ENCODE results near the gene SBSN.
A peak's percentile ranks its signal among the peaks of the same experiment; 100 is the strongest.

Gene SBSN

GRCh38 chr19:35511337-35511736 lies 16.8 kb downstream of the SBSN start:
- Histone ChIP-seq H3K4me1 (ENCODE audit: control insufficient read depth, insufficient read depth, low read length) (peaks cover 22% of the 10 kb centered on the region), H3K27me3 (replicated peaks; ENCODE audit: control insufficient read depth, insufficient read depth, low read length) (peaks cover 14% of the 10 kb centered on the region), H3K9me3 (ENCODE audit: control insufficient read depth, low read length) (no peaks in the 10 kb centered on the region), H3K9ac (ENCODE audit: low read length) (no peak overlapping the region), H3K4me3 (ENCODE audit: low read length) (no peak overlapping the region), H3K36me3 (ENCODE audit: control insufficient read depth, insufficient read depth, low read length, severe bottlenecking) (no peaks in the 10 kb centered on the region)
- no peak for DNase-seq (ENCODE audit: low read depth)

GRCh38 chr19:35510626-35510964 lies 17.5 kb downstream of the SBSN start:
- Histone ChIP-seq H3K4me1 (ENCODE audit: control insufficient read depth, insufficient read depth, low read length) (peaks cover 22% of the 10 kb centered on the region), H3K9ac (ENCODE audit: low read length) (no peak overlapping the region), H3K4me3 (ENCODE audit: low read length) (no peak overlapping the region), H3K9me3 (ENCODE audit: control insufficient read depth, low read length) (no peaks in the 10 kb centered on the region), H3K27me3 (replicated peaks; ENCODE audit: control insufficient read depth, insufficient read depth, low read length) (peaks cover 14% of the 10 kb centered on the region), H3K36me3 (ENCODE audit: control insufficient read depth, insufficient read depth, low read length, severe bottlenecking) (peaks cover 1% of the 10 kb centered on the region)
- no peak for DNase-seq (ENCODE audit: low read depth)

GRCh38 chr19:35509861-35510625 lies 18.1 kb downstream of the SBSN start:
- Histone ChIP-seq H3K4me1 (ENCODE audit: control insufficient read depth, insufficient read depth, low read length) (peaks cover 22% of the 10 kb centered on the region), H3K36me3 (ENCODE audit: control insufficient read depth, insufficient read depth, low read length, severe bottlenecking) (peaks cover 5% of the 10 kb centered on the region), H3K27me3 (replicated peaks; ENCODE audit: control insufficient read depth, insufficient read depth, low read length) (peaks cover 14% of the 10 kb centered on the region), H3K9ac (ENCODE audit: low read length) (peak overlapping the region; percentile 60), H3K9me3 (ENCODE audit: control insufficient read depth, low read length) (no peaks in the 10 kb centered on the region), H3K4me3 (ENCODE audit: low read length) (peak overlapping the region; percentile 69)
- peak; percentile 82 for DNase-seq (ENCODE audit: low read depth)

- Histone ChIP-seq H3K36me3 (ENCODE audit: control insufficient read depth, insufficient read depth, low read length, severe bottlenecking) (peaks cover 5% of the 10 kb centered on the region), H3K4me1 (ENCODE audit: control insufficient read depth, insufficient read depth, low read length) (peaks cover 17% of the 10 kb centered on the region), H3K9me3 (ENCODE audit: control insufficient read depth, low read length) (no peaks in the 10 kb centered on the region), H3K27me3 (replicated peaks; ENCODE audit: control insufficient read depth, insufficient read depth, low read length) (peaks cover 14% of the 10 kb centered on the region), H3K9ac (ENCODE audit: low read length) (no peak overlapping the region), H3K4me3 (ENCODE audit: low read length) (no peak overlapping the region)
- no peak for DNase-seq (ENCODE audit: low read depth)
Observed at GRCh38 chr19:35509018-35509652, 19.0 kb downstream of the SBSN start.

- Histone ChIP-seq H3K36me3 (ENCODE audit: control insufficient read depth, insufficient read depth, low read length, severe bottlenecking) (peaks cover 5% of the 10 kb centered on the region), H3K4me1 (ENCODE audit: control insufficient read depth, insufficient read depth, low read length) (peaks cover 7% of the 10 kb centered on the region), H3K27me3 (replicated peaks; ENCODE audit: control insufficient read depth, insufficient read depth, low read length) (peaks cover 14% of the 10 kb centered on the region), H3K4me3 (ENCODE audit: low read length) (no peak overlapping the region), H3K9ac (ENCODE audit: low read length) (no peak overlapping the region), H3K9me3 (ENCODE audit: control insufficient read depth, low read length) (no peaks in the 10 kb centered on the region)
- DNase-seq (ENCODE audit: low read depth) = no peak
Observed at GRCh38 chr19:35508129-35508528, 20.0 kb downstream of the SBSN start.

GRCh38 chr19:35507561-35507960 lies 20.6 kb downstream of the SBSN start:
- Histone ChIP-seq H3K9me3 (ENCODE audit: control insufficient read depth, low read length) (no peaks in the 10 kb centered on the region), H3K9ac (ENCODE audit: low read length) (no peak overlapping the region), H3K27me3 (replicated peaks; ENCODE audit: control insufficient read depth, insufficient read depth, low read length) (peaks cover 14% of the 10 kb centered on the region), H3K4me3 (ENCODE audit: low read length) (no peak overlapping the region), H3K4me1 (ENCODE audit: control insufficient read depth, insufficient read depth, low read length) (peaks cover 5% of the 10 kb centered on the region), H3K36me3 (ENCODE audit: control insufficient read depth, insufficient read depth, low read length, severe bottlenecking) (peaks cover 5% of the 10 kb centered on the region)
- DNase-seq (ENCODE audit: low read depth) = no peak

- DNase-seq (ENCODE audit: low read depth) = no peak
- H3K4me3 ChIP-seq (ENCODE audit: low read length) = no peak overlapping the region
- H3K36me3 ChIP-seq (ENCODE audit: control insufficient read depth, insufficient read depth, low read length, severe bottlenecking) = peaks cover 5% of the 10 kb centered on the region
- H3K9ac ChIP-seq (ENCODE audit: low read length) = no peak overlapping the region
- H3K9me3 ChIP-seq (ENCODE audit: control insufficient read depth, low read length) = no peaks in the 10 kb centered on the region
- H3K4me1 ChIP-seq (ENCODE audit: control insufficient read depth, insufficient read depth, low read length) = peaks cover 5% of the 10 kb centered on the region
- H3K27me3 ChIP-seq (replicated peaks; ENCODE audit: control insufficient read depth, insufficient read depth, low read length) = peaks cover 12% of the 10 kb centered on the region
Observed at GRCh38 chr19:35506011-35506410, 22.1 kb downstream of the SBSN start.

GRCh38 chr19:35502751-35503150 lies 25.4 kb downstream of the SBSN start:
- Histone ChIP-seq H3K9me3 (ENCODE audit: control insufficient read depth, low read length) (no peaks in the 10 kb centered on the region), H3K9ac (ENCODE audit: low read length) (no peak overlapping the region), H3K4me1 (ENCODE audit: control insufficient read depth, insufficient read depth, low read length) (no peaks in the 10 kb centered on the region), H3K36me3 (ENCODE audit: control insufficient read depth, insufficient read depth, low read length, severe bottlenecking) (peaks cover 5% of the 10 kb centered on the region), H3K27me3 (replicated peaks; ENCODE audit: control insufficient read depth, insufficient read depth, low read length) (peaks cover 2% of the 10 kb centered on the region), H3K4me3 (ENCODE audit: low read length) (no peak overlapping the region)
- no peak for DNase-seq (ENCODE audit: low read depth)

- Histone ChIP-seq H3K36me3 (ENCODE audit: control insufficient read depth, insufficient read depth, low read length, severe bottlenecking) (peaks cover 5% of the 10 kb centered on the region), H3K9ac (ENCODE audit: low read length) (no peak overlapping the region), H3K4me1 (ENCODE audit: control insufficient read depth, insufficient read depth, low read length) (no peaks in the 10 kb centered on the region)
Observed at GRCh38 chr19:35501684-35502083, 26.4 kb downstream of the SBSN start.

GRCh38 chr19:35500611-35501010 lies 27.5 kb downstream of the SBSN start:
- no peaks in the 10 kb centered on the region for H3K9me3 ChIP-seq (ENCODE audit: control insufficient read depth, low read length)
- no peak overlapping the region for H3K4me3 ChIP-seq (ENCODE audit: low read length)
- H3K4me1 ChIP-seq (ENCODE audit: control insufficient read depth, insufficient read depth, low read length) = no peaks in the 10 kb centered on the region
- peaks cover 4% of the 10 kb centered on the region for H3K36me3 ChIP-seq (ENCODE audit: control insufficient read depth, insufficient read depth, low read length, severe bottlenecking)
- H3K27me3 ChIP-seq (replicated peaks; ENCODE audit: control insufficient read depth, insufficient read depth, low read length) = no peaks in the 10 kb centered on the region
- H3K9ac ChIP-seq (ENCODE audit: low read length) = no peak overlapping the region
- no peak for DNase-seq (ENCODE audit: low read depth)

More at GRCh38 chr19:35501684-35502083, 26.4 kb downstream of the SBSN start:
- no peak for DNase-seq (ENCODE audit: low read depth)
- H3K4me3 ChIP-seq (ENCODE audit: low read length) = no peak overlapping the region
- H3K9me3 ChIP-seq (ENCODE audit: control insufficient read depth, low read length) = no peaks in the 10 kb centered on the region
- H3K27me3 ChIP-seq (replicated peaks; ENCODE audit: control insufficient read depth, insufficient read depth, low read length) = no peaks in the 10 kb centered on the region

- no peak overlapping the region for H3K9ac ChIP-seq (ENCODE audit: low read length)
- peaks cover 5% of the 10 kb centered on the region for H3K4me1 ChIP-seq (ENCODE audit: control insufficient read depth, insufficient read depth, low read length)
- H3K4me3 ChIP-seq (ENCODE audit: low read length) = no peak overlapping the region
- no peaks in the 10 kb centered on the region for H3K9me3 ChIP-seq (ENCODE audit: control insufficient read depth, low read length)
- no peaks in the 10 kb centered on the region for H3K36me3 ChIP-seq (ENCODE audit: control insufficient read depth, insufficient read depth, low read length, severe bottlenecking)
- DNase-seq (ENCODE audit: low read depth) = no peak
- H3K27me3 ChIP-seq (replicated peaks; ENCODE audit: control insufficient read depth, insufficient read depth, low read length) = peaks cover 6% of the 10 kb centered on the region
Observed at GRCh38 chr19:35498984-35499527, 29.1 kb downstream of the SBSN start.
